ENCODE measurements around the gene PLD6. TPM values are rescaled to one million over a fixed set of nuclear protein-coding genes. Genes with fewer than 3 reads are reported as not detected.

PLD6 gene
- polyA plus RNA-seq, 1 donor (not counting 4 experiments of a cell fraction or from before 2014, with no cell fraction given): 1.6 TPM

DNA sequence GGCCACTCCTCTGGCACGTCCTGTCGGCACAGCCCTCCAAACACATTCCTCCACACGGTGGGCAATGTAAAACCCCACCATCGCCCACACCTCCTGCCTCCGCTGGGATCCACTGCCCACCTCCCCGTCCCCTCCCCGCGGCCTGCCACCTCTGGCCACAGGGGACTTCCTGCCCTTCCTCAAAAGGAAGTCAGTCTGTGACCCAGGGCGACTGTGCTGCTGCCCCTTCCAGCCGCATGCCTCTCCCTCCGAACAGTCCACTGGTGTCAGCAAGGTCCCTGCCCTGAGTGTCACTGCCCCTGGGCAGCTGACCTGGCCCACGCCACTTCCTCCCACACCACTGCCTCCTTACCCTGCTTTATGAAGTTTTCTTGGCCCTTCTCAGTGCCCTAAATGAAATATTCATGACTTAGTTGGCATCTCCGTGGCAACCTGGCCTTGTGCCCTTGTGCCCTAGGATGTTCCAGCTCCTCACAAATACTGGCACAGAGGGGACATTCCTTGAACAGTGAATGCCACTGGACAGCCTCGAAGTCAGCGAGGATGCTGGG, 2.0 kb downstream of the PLD6 start:
- Histone ChIP-seq H3K79me2 (ENCODE audit: control insufficient read depth, insufficient read depth, low read length) (no peaks in the 10 kb centered on the region), H3K9ac (ENCODE audit: control insufficient read depth, extremely low read depth, insufficient read depth, low read length) (no peak overlapping the region), H3K36me3 (ENCODE audit: control insufficient read depth in 2 of 2, extremely low read depth in 1 of 2, insufficient read depth in 2 of 2, low read length in 2 of 2) (peaks cover 0 to 1% of the 10 kb centered on the region in 2 experiments), H3K9me1 (ENCODE audit: control insufficient read depth, extremely low read depth, insufficient read depth, low read length) (no peaks in the 10 kb centered on the region), H3K9me3 (ENCODE audit: control insufficient read depth, low read depth, low read length) (no peaks in the 10 kb centered on the region), H3K4me1 (ENCODE audit: control insufficient read depth, extremely low read depth, insufficient read depth, low read length) (peaks cover 16% of the 10 kb centered on the region), H3K4me2 (ENCODE audit: control insufficient read depth, extremely low read depth, insufficient read depth, low read depth, low read length) (peak overlapping the region; percentile 91), H3K27me3 (ENCODE audit: control insufficient read depth, extremely low read depth, insufficient read depth, low read length) (no peaks in the 10 kb centered on the region), H3K27ac (ENCODE audit: control insufficient read depth, insufficient read depth, low read length) (no peak overlapping the region), H3K4me3 (ENCODE audit: control insufficient read depth in 2 of 3, extremely low read depth in 1 of 3, insufficient read depth in 2 of 3, low read depth in 1 of 3, low read length in 3 of 3) (no peak overlapping the region), H2AFZ (ENCODE audit: control insufficient read depth, low read length) (no peak overlapping the region), H4K20me1 (ENCODE audit: control insufficient read depth, extremely low read depth, insufficient read depth, low read length) (no peaks in the 10 kb centered on the region)
- dilution Hi-C loops (cut with MboI; ENCODE audit: extremely low pct_ligation_motif_present, low sequenced_read_pairs): no loop called here
- TF ChIP-seq EZH2 (IDR thresholded peaks at IDR 0.05; ENCODE audit: low read length): no peak
- TF ChIP-seq, protein P1, sequence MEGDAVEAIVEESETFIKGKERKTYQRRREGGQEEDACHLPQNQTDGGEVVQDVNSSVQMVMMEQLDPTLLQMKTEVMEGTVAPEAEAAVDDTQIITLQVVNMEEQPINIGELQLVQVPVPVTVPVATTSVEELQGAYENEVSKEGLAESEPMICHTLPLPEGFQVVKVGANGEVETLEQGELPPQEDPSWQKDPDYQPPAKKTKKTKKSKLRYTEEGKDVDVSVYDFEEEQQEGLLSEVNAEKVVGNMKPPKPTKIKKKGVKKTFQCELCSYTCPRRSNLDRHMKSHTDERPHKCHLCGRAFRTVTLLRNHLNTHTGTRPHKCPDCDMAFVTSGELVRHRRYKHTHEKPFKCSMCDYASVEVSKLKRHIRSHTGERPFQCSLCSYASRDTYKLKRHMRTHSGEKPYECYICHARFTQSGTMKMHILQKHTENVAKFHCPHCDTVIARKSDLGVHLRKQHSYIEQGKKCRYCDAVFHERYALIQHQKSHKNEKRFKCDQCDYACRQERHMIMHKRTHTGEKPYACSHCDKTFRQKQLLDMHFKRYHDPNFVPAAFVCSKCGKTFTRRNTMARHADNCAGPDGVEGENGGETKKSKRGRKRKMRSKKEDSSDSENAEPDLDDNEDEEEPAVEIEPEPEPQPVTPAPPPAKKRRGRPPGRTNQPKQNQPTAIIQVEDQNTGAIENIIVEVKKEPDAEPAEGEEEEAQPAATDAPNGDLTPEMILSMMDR (optimal IDR thresholded peaks at IDR 0.05 in 1 of 3, IDR thresholded peaks at IDR 0.05 in 1 of 3, conservative IDR thresholded peaks at IDR 0.05 in 1 of 3; ENCODE audit: extremely low read depth in 1 of 3, insufficient read depth in 2 of 3, low read length in 3 of 3): no peak
- DNase-seq (ENCODE audit: low read depth, low spot score) (no peak), FAIRE-seq (no peak)

DNA sequence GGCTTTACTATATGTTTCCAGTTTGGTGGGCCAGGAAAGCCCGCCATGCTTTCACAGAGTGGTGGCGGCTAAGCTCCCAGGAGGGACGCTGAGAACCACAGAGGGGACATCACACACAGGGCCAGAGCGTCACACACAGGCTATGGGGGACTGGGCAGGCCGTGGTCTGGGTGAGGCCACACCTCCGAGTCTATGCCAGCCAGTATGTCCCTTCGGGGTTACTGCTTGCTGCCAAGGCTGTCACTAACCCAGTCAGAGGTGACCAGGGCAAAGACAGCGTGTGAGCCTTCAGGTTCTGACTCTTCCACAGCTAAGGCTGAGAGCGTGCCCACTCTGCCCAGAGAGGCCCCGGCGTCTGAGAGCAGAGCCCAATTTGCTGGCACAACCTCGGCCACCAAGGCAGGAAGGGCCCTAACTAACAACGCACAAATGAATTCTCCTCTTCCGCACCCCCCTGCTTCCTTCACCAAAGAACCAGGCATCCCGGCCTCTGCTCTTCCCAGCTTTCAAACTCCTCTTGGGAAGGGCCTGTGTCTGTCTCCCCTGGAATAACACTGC, 2.9 kb downstream of the PLD6 start:
- Histone ChIP-seq H2AFZ (ENCODE audit: control insufficient read depth, low read length) (no peak overlapping the region), H3K4me1 (ENCODE audit: control insufficient read depth, extremely low read depth, insufficient read depth, low read length) (peaks cover 16% of the 10 kb centered on the region), H3K9me3 (ENCODE audit: control insufficient read depth, low read depth, low read length) (no peaks in the 10 kb centered on the region), H3K27me3 (ENCODE audit: control insufficient read depth, extremely low read depth, insufficient read depth, low read length) (no peaks in the 10 kb centered on the region), H3K4me3 (ENCODE audit: control insufficient read depth in 2 of 3, extremely low read depth in 1 of 3, insufficient read depth in 2 of 3, low read depth in 1 of 3, low read length in 3 of 3) (no peak overlapping the region), H3K9ac (ENCODE audit: control insufficient read depth, extremely low read depth, insufficient read depth, low read length) (no peak overlapping the region), H4K20me1 (ENCODE audit: control insufficient read depth, extremely low read depth, insufficient read depth, low read length) (no peaks in the 10 kb centered on the region), H3K27ac (ENCODE audit: control insufficient read depth, insufficient read depth, low read length) (no peak overlapping the region), H3K4me2 (ENCODE audit: control insufficient read depth, extremely low read depth, insufficient read depth, low read depth, low read length) (no peak overlapping the region), H3K36me3 (ENCODE audit: control insufficient read depth in 2 of 2, extremely low read depth in 1 of 2, insufficient read depth in 2 of 2, low read length in 2 of 2) (peaks cover 0 to 1% of the 10 kb centered on the region in 2 experiments), H3K79me2 (ENCODE audit: control insufficient read depth, insufficient read depth, low read length) (no peaks in the 10 kb centered on the region), H3K9me1 (ENCODE audit: control insufficient read depth, extremely low read depth, insufficient read depth, low read length) (no peaks in the 10 kb centered on the region)
- FAIRE-seq: no peak
- no peak for DNase-seq (ENCODE audit: low read depth, low spot score)
- TF ChIP-seq EZH2 (IDR thresholded peaks at IDR 0.05; ENCODE audit: low read length): no peak
- TF ChIP-seq, protein P1 (optimal IDR thresholded peaks at IDR 0.05 in 1 of 3, IDR thresholded peaks at IDR 0.05 in 1 of 3, conservative IDR thresholded peaks at IDR 0.05 in 1 of 3; ENCODE audit: extremely low read depth in 1 of 3, insufficient read depth in 2 of 3, low read length in 3 of 3): no peak
- dilution Hi-C loops (cut with MboI; ENCODE audit: extremely low pct_ligation_motif_present, low sequenced_read_pairs): no loop called here
